ENCODE data around the gene CFAP300. TPM values are rescaled to one million over a fixed set of nuclear protein-coding genes. Genes with fewer than 3 reads are reported as not detected.

Gene CFAP300
- total and polyA plus RNA-seq, 2 donors (not counting 1 experiment from before 2014, with no cell fraction given), result not detected

GRCh38 chr11:102007567-102008437 lies 39.4 kb upstream of the CFAP300 start:
- intact Hi-C loops (cut with micrococcal nuclease), result loop anchor here (1.0 to 5.0 kb wide), 3 partner anchors 148 to 604 kb away; no protein-coding TSS in a partner anchor
- no peak overlapping the region for H3K27ac ChIP-seq (ENCODE audit: low read length in 2 of 2)
- no peaks in the 10 kb centered on the region for H3K79me2 ChIP-seq (ENCODE audit: control insufficient read depth, insufficient read depth, low read length)
- CTCF ChIA-PET, result interaction anchor here (0.5 to 8.3 kb wide), 32 partner anchors 10 to 1431 kb away, joined by 3 to 423 read pairs (median 5); partner anchors contain the start of gene CEP126
- Mint-ChIP-seq H3K4me3 (no peak overlapping the region), H3K27me3 (peaks cover 19% of the 10 kb centered on the region), H3K4me1 (no peaks in the 10 kb centered on the region), H3K27ac (no peak overlapping the region), H3K9me3 (ENCODE audit: insufficient read depth) (no peaks in the 10 kb centered on the region)
- no peaks in the 10 kb centered on the region for H3K9me3 ChIP-seq (ENCODE audit: control extremely low read depth in 1 of 3, control insufficient read depth in 2 of 3, insufficient read depth in 1 of 3, low read length in 2 of 3)
- no peaks in the 10 kb centered on the region for H3K36me3 ChIP-seq (replicated peaks in 1 of 2; ENCODE audit: control extremely low read depth in 1 of 2, control insufficient read depth in 1 of 2, extremely low read depth in 1 of 2, insufficient read depth in 2 of 2, low read length in 1 of 2)
- DNase-seq, result peak; percentile 52
- no peak for ATAC-seq (ENCODE audit: low read depth)
- no peaks in the 10 kb centered on the region for H4K20me1 ChIP-seq (ENCODE audit: control insufficient read depth, insufficient read depth, low read length, poor library complexity, severe bottlenecking)
- POLR2A ChIA-PET, result no interaction called here
- no peak overlapping the region for H3K4me2 ChIP-seq (replicated peaks; ENCODE audit: low read depth, low read length, poor library complexity, severe bottlenecking)
- TF ChIP-seq CTCF (IDR thresholded peaks at IDR 0.05) (peak; percentile 81), EZH2 (IDR thresholded peaks at IDR 0.05; ENCODE audit: borderline replicate concordance, insufficient read depth, low read depth, low read length, poor library complexity, severe bottlenecking) (no peak)
- no peak overlapping the region for H2AFZ ChIP-seq (ENCODE audit: insufficient read depth, low read depth, low read length, poor library complexity, severe bottlenecking)
- no peak overlapping the region for H3K9ac ChIP-seq (ENCODE audit: low read length)
- no peak overlapping the region for H3K4me3 ChIP-seq (ENCODE audit: control extremely low read depth in 1 of 5, extremely low read depth in 1 of 5, insufficient read depth in 1 of 5, low read depth in 2 of 5, low read length in 4 of 5)
- no peaks in the 10 kb centered on the region for H3K4me1 ChIP-seq (ENCODE audit: control insufficient read depth in 2 of 2, insufficient read depth in 2 of 2, low read length in 2 of 2)
- WGBS (ENCODE audit: insufficient coverage), result 100% methylated on average over 1 of the region's 4 CpGs
- H3K27me3 ChIP-seq (replicated peaks in 1 of 4; ENCODE audit: control extremely low read depth in 1 of 4, control insufficient read depth in 3 of 4, insufficient read depth in 4 of 4, low read length in 3 of 4), result peaks cover 0 to 6% (median 5%) of the 10 kb centered on the region in 4 experiments

All from B cell (primary cell).